K562 (cell line): ENCODE results near the gene PRKAR1A. TPM values are rescaled to one million over a fixed set of nuclear protein-coding genes. Genes with fewer than 3 reads are reported as not detected.
A peak's percentile ranks its signal among the peaks of the same experiment; 100 is the strongest.

ENCODE experiments used
- AFF1 ChIP-seq, 2 experiments: fragments of 450-650 bp; IDR thresholded peaks; 2 replicates each; pipeline ENCODE4 v1.6.1; 2018; ENCODE audit warnings: mild to moderate bottlenecking in 2 of 2, low read depth in 1 of 2; ENCODE audit not compliant: partially characterized antibody in 2 of 2
- BRF2 ChIP-seq: IDR thresholded peaks from 3 replicates; pipeline ENCODE4 v1.6.1; 2011; ENCODE audit warnings: borderline replicate concordance, mild to moderate bottlenecking; ENCODE audit not compliant: insufficient read length, insufficient read depth
- CAMTA2 ChIP-seq: fragments of 250-450 bp; sonication (Bioruptor Pico); conservative IDR thresholded peaks from 2 replicates; pipeline ENCODE4 v1.5.1; 2022
- CBFA2T3 ChIP-seq: fragments of 450-650 bp; IDR thresholded peaks from 2 replicates; pipeline ENCODE4 v1.6.1; 2017
- CEBPZ ChIP-seq: fragments of 150-350 bp; IDR thresholded peaks from 2 replicates; pipeline ENCODE4 v1.6.1; 2014; ENCODE audit warnings: low read depth, mild to moderate bottlenecking, low read length, borderline replicate concordance
- MNT ChIP-seq, 2 experiments: fragments of 450-650 bp; conservative IDR thresholded peaks; 2 replicates each; pipeline ENCODE4 v1.6.1; 2017; ENCODE audit warnings: mild to moderate bottlenecking in 2 of 2, moderate library complexity in 2 of 2
- RNF2 ChIP-seq: sonication (generic); IDR thresholded peaks from 2 replicates; pipeline ENCODE4 v1.6.1; 2016
- SRSF7 ChIP-seq: fragments of 200-400 bp; formaldehyde crosslinking; optimal IDR thresholded peaks from 2 replicates; pipeline ENCODE3; 2017; ENCODE audit warnings: mild to moderate bottlenecking, low read depth, low read length
- TFE3 ChIP-seq: fragments of 450-650 bp; formaldehyde crosslinking; IDR thresholded peaks from 2 replicates; pipeline ENCODE4 v1.4.0; 2020; ENCODE audit warnings: mild to moderate bottlenecking, mixed read lengths
- ZNF449 ChIP-seq: fragments of 250-450 bp; sonication (Bioruptor Pico); IDR thresholded peaks from 2 replicates; pipeline ENCODE4 v1.8.0; 2022; ENCODE audit warnings: moderate library complexity, mild to moderate bottlenecking, inconsistent platforms
- polyA plus RNA-seq, 8 experiments: library from polyadenylated mRNA; depleted of rRNA in 4 of 8; stranded (reverse) in 5 of 8; unstranded in 3 of 8; fragments of >200 nt; fragmentation: Nextera tagmentation in 2 of 8; fragmentation: Illumina TruSeq in 1 of 8; extraction: Ambion mirVana in 2 of 8; extraction: Trizol in 1 of 8; gene quantifications; 2 replicates each; pipeline versions ENCODE4 v1.2.1 to v1.2.3, GENCODE V29; 2011 to 2014; ENCODE audit warnings: inconsistent platforms in 1 of 8, missing spikeins in 1 of 8
- total RNA-seq, 7 experiments: library from RNA; depleted of rRNA in 6 of 7; stranded (reverse); fragments of >200 nt in 6 of 7; fragmentation: Illumina TruSeq in 2 of 7; extraction: Trizol in 2 of 7; gene quantifications; 2 replicates each; pipeline versions ENCODE4 v1.2.1 to v1.2.3, GENCODE V29; 2011 to 2021; ENCODE audit warnings: low replicate concordance in 1 of 7

PRKAR1A gene
- total and polyA plus RNA-seq, 9 of the 15 experiments (the other 6 are each of a cell fraction or from before 2014, with no cell fraction given) = 15.0 to 95.6 (median 67.5) TPM

GRCh38 chr17:68511671-68512246 is 471 bp upstream of the PRKAR1A start (continued):
- peak in 1 of 2 experiments; percentile 30 for TF ChIP-seq AFF1 (IDR thresholded peaks at IDR 0.05; ENCODE audit: low read depth in 1 of 2, partially characterized antibody in 2 of 2)
- TF ChIP-seq BRF2 = no peak
- TF ChIP-seq ZNF449 (CRISPR knock-in tag) = no peak
- TF ChIP-seq RNF2 = 0 out of 2 replicates have a peak, but pooled peaks have one; percentile 10
- TF ChIP-seq CBFA2T3 = no peak
- TF ChIP-seq CAMTA2 (CRISPR knock-in tag) = no peak
- TF ChIP-seq TFE3 (CRISPR knock-in tag) = no peak
- no peak for TF ChIP-seq CEBPZ
- no peak for TF ChIP-seq SRSF7
- peak; percentile 84 to 92 for TF ChIP-seq MNT (conservative IDR thresholded peaks at IDR 0.05)
